ENCODE data around the gene MKLN1.

GRCh38 chr7:131443496-131443895, 115.8 kb downstream of the MKLN1 start:
- TF ChIP-seq USF2 (IDR thresholded peaks at IDR 0.05; ENCODE audit: borderline replicate concordance, low read depth, low read length) = no peak
- TF ChIP-seq CTCF (IDR thresholded peaks at IDR 0.05) = no peak
- TF ChIP-seq FOXJ3 (CRISPR knock-in tag; IDR thresholded peaks at IDR 0.05) = no peak
- TF ChIP-seq SMC3 (IDR thresholded peaks at IDR 0.05; ENCODE audit: low read depth, low read length) = no peak
- no peak for TF ChIP-seq JUND (IDR thresholded peaks at IDR 0.05)
- TF ChIP-seq EP300 (IDR thresholded peaks at IDR 0.05; ENCODE audit: borderline replicate concordance in 1 of 2, low read depth in 1 of 2, low read length in 1 of 2) = no peak
- no peak for TF ChIP-seq NRF1 (IDR thresholded peaks at IDR 0.05; ENCODE audit: low read depth, low read length)
- TF ChIP-seq RAD21 (IDR thresholded peaks at IDR 0.05; ENCODE audit: low read length) = no peak
- no peak for TF ChIP-seq TAF1 (IDR thresholded peaks at IDR 0.05; ENCODE audit: borderline replicate concordance, low read depth, low read length)
- no peak for TF ChIP-seq USF1 (IDR thresholded peaks at IDR 0.05; ENCODE audit: borderline replicate concordance, low read depth)
- TF ChIP-seq SIN3A (IDR thresholded peaks at IDR 0.05; ENCODE audit: borderline replicate concordance, low read depth, low read length) = no peak

Data from SK-N-SH (cell line).